Chondrocyte (in vitro differentiated cells): ENCODE results near the gene MRC1. TPM values are rescaled to one million over a fixed set of nuclear protein-coding genes. Genes with fewer than 3 reads are reported as not detected.

Source experiments
- DNase-seq: peaks from one replicate; pipeline ENCODE4 v3.0.0; 2021; ENCODE audit warnings: mixed read lengths, low spot score
- H3K27ac Mint-ChIP-seq: one replicate; pipeline ENCODE4 v1.8.0; 2021; ENCODE audit warnings: mild to moderate bottlenecking, moderate library complexity, mixed read lengths; ENCODE audit not compliant: unreplicated experiment
- H3K27me3 Mint-ChIP-seq: 2 replicates; pipeline ENCODE4 v1.8.0; 2021; ENCODE audit warnings: low read depth, mixed read lengths
- H3K36me3 Mint-ChIP-seq: 2 replicates; pipeline ENCODE4 v1.8.0; 2021; ENCODE audit warnings: low read depth, mixed read lengths
- H3K4me1 Mint-ChIP-seq: 2 replicates; pipeline ENCODE4 v1.8.0; 2021; ENCODE audit warnings: low read depth, mild to moderate bottlenecking, mixed read lengths
- H3K4me3 Mint-ChIP-seq: one replicate; pipeline ENCODE4 v1.8.0; 2021; ENCODE audit warnings: mild to moderate bottlenecking, moderate library complexity, mixed read lengths; ENCODE audit not compliant: unreplicated experiment
- H3K9me3 Mint-ChIP-seq: 2 replicates; pipeline ENCODE4 v1.8.0; 2021; ENCODE audit warnings: low read depth, mixed read lengths
- total RNA-seq: library from RNA; stranded (reverse); gene quantifications from 3 replicates; pipeline ENCODE4 v1.2.1, GENCODE V29; 2021
- TF ChIP-seq, protein P1 (sequence below): fragments of 200-600 bp; sonication (generic); IDR thresholded peaks from 2 replicates; pipeline ENCODE4 v1.5.0; 2021; ENCODE audit warnings: antibody characterized with exemption, mild to moderate bottlenecking, moderate library complexity

Gene MRC1
- total RNA-seq, 1 donor from 2014 or later: not detected

DNA sequence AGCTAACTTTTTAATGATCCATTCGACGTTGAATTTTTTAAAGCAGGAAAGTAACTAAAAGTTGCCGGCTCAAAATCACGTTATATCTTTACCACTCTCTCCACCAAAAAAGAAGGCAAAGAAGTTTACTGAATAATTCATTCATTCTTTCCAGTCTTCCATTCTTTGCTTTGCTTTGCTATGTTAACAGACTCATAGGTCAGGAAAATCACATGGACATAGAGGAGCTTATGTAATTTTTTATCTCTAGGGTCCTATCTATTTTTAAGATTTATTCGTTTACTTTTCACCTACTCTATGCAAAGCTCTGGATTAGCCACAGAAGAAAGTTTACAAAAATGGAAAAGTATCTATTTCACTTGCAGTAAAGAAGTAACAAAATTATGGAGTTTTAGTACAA is 52.6 kb downstream of the MRC1 start:
- Mint-ChIP-seq H3K27ac (no peak overlapping the region), H3K36me3 (no peaks in the 10 kb centered on the region), H3K9me3 (peaks cover 4% of the 10 kb centered on the region), H3K4me1 (no peaks in the 10 kb centered on the region), H3K27me3 (peaks cover 33% of the 10 kb centered on the region), H3K4me3 (no peak overlapping the region)
- TF ChIP-seq, protein P1, sequence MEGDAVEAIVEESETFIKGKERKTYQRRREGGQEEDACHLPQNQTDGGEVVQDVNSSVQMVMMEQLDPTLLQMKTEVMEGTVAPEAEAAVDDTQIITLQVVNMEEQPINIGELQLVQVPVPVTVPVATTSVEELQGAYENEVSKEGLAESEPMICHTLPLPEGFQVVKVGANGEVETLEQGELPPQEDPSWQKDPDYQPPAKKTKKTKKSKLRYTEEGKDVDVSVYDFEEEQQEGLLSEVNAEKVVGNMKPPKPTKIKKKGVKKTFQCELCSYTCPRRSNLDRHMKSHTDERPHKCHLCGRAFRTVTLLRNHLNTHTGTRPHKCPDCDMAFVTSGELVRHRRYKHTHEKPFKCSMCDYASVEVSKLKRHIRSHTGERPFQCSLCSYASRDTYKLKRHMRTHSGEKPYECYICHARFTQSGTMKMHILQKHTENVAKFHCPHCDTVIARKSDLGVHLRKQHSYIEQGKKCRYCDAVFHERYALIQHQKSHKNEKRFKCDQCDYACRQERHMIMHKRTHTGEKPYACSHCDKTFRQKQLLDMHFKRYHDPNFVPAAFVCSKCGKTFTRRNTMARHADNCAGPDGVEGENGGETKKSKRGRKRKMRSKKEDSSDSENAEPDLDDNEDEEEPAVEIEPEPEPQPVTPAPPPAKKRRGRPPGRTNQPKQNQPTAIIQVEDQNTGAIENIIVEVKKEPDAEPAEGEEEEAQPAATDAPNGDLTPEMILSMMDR: no peak
- no peak for DNase-seq

DNA sequence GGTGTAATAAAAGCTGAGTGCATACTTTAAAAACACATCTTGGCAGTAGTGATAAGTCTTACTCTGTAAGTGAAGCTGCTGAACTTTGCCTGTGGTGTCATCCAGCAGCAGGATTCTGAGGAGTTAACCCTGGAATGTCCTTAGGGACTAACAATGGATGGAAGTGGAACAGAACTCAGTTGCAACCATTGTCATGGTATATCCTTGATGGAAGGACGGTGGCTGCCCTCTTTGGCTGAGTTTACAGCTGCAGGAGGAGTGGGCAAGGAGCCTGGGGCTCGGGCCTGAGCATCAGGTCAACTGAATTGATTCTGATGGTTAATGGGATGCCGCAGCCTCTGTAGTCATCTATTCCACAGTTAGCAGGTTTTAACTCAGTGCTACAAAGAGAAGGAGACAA is 56.2 kb downstream of the MRC1 start:
- no peak overlapping the region for H3K4me3 Mint-ChIP-seq
- H3K27me3 Mint-ChIP-seq: peaks cover 52% of the 10 kb centered on the region
- H3K27ac Mint-ChIP-seq: no peak overlapping the region
- no peak for DNase-seq
- no peaks in the 10 kb centered on the region for H3K9me3 Mint-ChIP-seq
- H3K36me3 Mint-ChIP-seq: no peaks in the 10 kb centered on the region
- TF ChIP-seq, protein P1: no peak
- H3K4me1 Mint-ChIP-seq: no peaks in the 10 kb centered on the region

DNA sequence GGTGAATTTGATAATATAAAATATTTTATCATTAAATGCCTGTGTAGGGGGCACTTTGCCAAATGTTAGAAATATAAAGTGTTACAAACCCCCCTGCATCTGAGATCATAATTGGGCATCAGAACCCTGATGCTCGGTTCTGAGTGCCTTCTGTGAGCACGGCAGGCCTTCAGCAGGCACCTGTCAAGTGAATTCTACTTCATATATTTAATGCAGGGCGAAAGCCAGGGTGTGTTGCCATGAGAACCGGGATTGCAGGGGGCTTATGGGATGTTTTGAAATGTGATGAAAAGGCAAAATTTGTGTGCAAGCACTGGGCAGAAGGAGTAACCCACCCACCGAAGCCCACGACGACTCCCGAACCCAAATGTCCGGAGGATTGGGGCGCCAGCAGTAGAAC is 57.2 kb downstream of the MRC1 start:
- Mint-ChIP-seq H3K4me3 (no peak overlapping the region), H3K4me1 (no peaks in the 10 kb centered on the region), H3K9me3 (no peaks in the 10 kb centered on the region), H3K36me3 (no peaks in the 10 kb centered on the region), H3K27me3 (peaks cover 53% of the 10 kb centered on the region), H3K27ac (no peak overlapping the region)
- TF ChIP-seq, protein P1: no peak
- DNase-seq: no peak

DNA sequence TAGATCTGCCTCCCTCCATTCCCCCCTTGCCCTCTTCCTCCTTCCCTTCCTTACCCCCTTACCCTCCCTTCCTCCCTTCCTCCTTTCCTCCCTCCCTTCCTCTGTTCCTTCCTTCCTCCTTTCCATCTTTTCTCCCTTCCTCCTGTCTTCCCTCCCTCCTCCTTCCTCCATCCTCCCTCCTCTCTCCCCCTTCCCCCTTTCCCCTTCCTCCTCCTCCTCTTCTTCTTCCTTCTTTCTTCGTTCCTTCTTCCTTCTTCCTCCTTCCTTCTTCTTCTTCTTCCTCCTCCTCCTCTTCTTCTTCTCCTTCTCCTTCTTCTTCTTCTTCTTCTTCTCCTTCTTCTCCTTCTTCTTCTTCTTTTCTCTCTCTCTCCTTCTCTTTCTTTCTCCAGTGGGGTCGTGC is 57.9 kb downstream of the MRC1 start:
- TF ChIP-seq, protein P1: no peak
- Mint-ChIP-seq H3K4me3 (no peak overlapping the region), H3K36me3 (no peaks in the 10 kb centered on the region), H3K4me1 (no peaks in the 10 kb centered on the region), H3K27ac (no peak overlapping the region), H3K27me3 (peaks cover 52% of the 10 kb centered on the region), H3K9me3 (no peaks in the 10 kb centered on the region)
- DNase-seq: no peak

DNA sequence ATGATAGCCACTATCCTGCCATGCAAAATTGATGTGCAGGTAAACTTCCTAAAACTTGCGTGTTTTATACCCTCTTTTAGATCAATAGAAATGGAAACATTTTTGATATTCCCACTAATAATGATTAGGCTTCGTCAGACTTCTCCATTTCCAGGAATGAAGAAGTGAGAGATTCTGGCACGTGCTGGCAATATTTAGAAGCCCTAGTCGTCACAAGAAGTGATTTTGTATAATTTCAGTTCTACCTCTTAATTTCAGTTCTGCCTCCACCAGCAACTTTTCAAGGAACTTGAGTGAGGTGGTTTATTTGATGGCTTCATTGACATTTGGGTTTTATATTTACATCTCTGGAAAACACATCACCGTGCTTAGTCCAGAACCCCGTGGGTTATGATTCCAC is 61.9 kb downstream of the MRC1 start:
- Mint-ChIP-seq H3K4me3 (no peak overlapping the region), H3K27me3 (peaks cover 49% of the 10 kb centered on the region), H3K36me3 (no peaks in the 10 kb centered on the region)

More for the DNA sequence above, 61.9 kb downstream of the MRC1 start:
- no peak for DNase-seq
- TF ChIP-seq, protein P1: no peak
- Mint-ChIP-seq H3K27ac (no peak overlapping the region), H3K4me1 (no peaks in the 10 kb centered on the region), H3K9me3 (no peaks in the 10 kb centered on the region)
